Sigmoid colon (tissue), 4 donors: Measurements from ENCODE around the gene NEO1.

Source experiments
- CTCF ChIP-seq, 4 experiments: fragments of 450-650 bp in 3 of 4; fragments of 200-600 bp in 1 of 4; IDR thresholded peaks; one replicate each; pipeline ENCODE4 v1.5.1; 2016 to 2019; ENCODE audit warnings: antibody characterized with exemption in 4 of 4, mild to moderate bottlenecking in 3 of 4, moderate library complexity in 2 of 4
- EP300 ChIP-seq, 4 donors: sonication (generic); formaldehyde crosslinking; IDR thresholded peaks; one replicate each; pipeline ENCODE4 v1.6.1; 2017; ENCODE audit warnings: antibody characterized with exemption in 4 of 4
- POLR2A ChIP-seq, 2 donors: fragments of 450-650 bp; IDR thresholded peaks; one replicate each; pipeline ENCODE4 v1.6.1; 2016; ENCODE audit warnings: antibody characterized with exemption in 2 of 2, mild to moderate bottlenecking in 2 of 2, moderate library complexity in 2 of 2
- POLR2AphosphoS5 ChIP-seq, 4 donors: sonication (generic); formaldehyde crosslinking; IDR thresholded peaks; one replicate each; pipeline ENCODE4 v1.6.1; 2017; ENCODE audit warnings: antibody characterized with exemption in 4 of 4

GRCh38 chr15:73006523-73006922, 45.7 kb upstream of the NEO1 start:
- no peak for TF ChIP-seq POLR2AphosphoS5 (IDR thresholded peaks at IDR 0.05)
- TF ChIP-seq POLR2A (IDR thresholded peaks at IDR 0.05): no peak
- no peak for TF ChIP-seq CTCF (IDR thresholded peaks at IDR 0.05)
- TF ChIP-seq EP300 (IDR thresholded peaks at IDR 0.05): no peak
